Measurements from ENCODE around the gene RAD51B. TPM values are rescaled to one million over a fixed set of nuclear protein-coding genes. Genes with fewer than 3 reads are reported as not detected.
A peak's percentile ranks its signal among the peaks of the same experiment; 100 is the strongest.

RAD51B gene
- total and polyA plus RNA-seq, 8 donors: 1.8 to 30.7 (median 15.3) TPM

GRCh38 chr14:68688872-68689371, 869.3 kb downstream of the RAD51B start:
- intact Hi-C loops (cut with DNase I; ENCODE audit: low total_unique reads): no loop called here
- TF ChIP-seq POLR2AphosphoS5 (IDR thresholded peaks at IDR 0.05) (no peak), POLR2A (IDR thresholded peaks at IDR 0.05) (no peak), EP300 (IDR thresholded peaks at IDR 0.05) (no peak)
- TF ChIP-seq, protein P1, sequence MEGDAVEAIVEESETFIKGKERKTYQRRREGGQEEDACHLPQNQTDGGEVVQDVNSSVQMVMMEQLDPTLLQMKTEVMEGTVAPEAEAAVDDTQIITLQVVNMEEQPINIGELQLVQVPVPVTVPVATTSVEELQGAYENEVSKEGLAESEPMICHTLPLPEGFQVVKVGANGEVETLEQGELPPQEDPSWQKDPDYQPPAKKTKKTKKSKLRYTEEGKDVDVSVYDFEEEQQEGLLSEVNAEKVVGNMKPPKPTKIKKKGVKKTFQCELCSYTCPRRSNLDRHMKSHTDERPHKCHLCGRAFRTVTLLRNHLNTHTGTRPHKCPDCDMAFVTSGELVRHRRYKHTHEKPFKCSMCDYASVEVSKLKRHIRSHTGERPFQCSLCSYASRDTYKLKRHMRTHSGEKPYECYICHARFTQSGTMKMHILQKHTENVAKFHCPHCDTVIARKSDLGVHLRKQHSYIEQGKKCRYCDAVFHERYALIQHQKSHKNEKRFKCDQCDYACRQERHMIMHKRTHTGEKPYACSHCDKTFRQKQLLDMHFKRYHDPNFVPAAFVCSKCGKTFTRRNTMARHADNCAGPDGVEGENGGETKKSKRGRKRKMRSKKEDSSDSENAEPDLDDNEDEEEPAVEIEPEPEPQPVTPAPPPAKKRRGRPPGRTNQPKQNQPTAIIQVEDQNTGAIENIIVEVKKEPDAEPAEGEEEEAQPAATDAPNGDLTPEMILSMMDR (IDR thresholded peaks at IDR 0.05): no peak
- WGBS, 5 donors: 43 to 60% (median 51%) methylated on average over 9 of the region's 9 CpGs
- peak in 1 of 2 donors; percentile 87 for DNase-seq
- no peaks in the 10 kb centered on the region for H3K9me3 ChIP-seq
- H3K36me3 ChIP-seq: no peaks in the 10 kb centered on the region
- peaks cover 6 to 43% (median 28%) of the 10 kb centered on the region in 4 donors for H3K4me1 ChIP-seq
- H3K27me3 ChIP-seq: no peaks in the 10 kb centered on the region
- peak overlapping the region in 1 of 5 donors; percentile 24 for H3K27ac ChIP-seq
- H3K4me3 ChIP-seq: no peak overlapping the region

- WGBS, 5 donors: 74 to 80% (median 78%) methylated on average over 5 of the region's 5 CpGs
- no peak overlapping the region for H3K4me3 ChIP-seq
- H3K4me1 ChIP-seq: peaks cover 4 to 37% (median 23%) of the 10 kb centered on the region in 4 donors
- H3K27ac ChIP-seq: no peak overlapping the region
- H3K36me3 ChIP-seq: no peaks in the 10 kb centered on the region
- TF ChIP-seq POLR2A (IDR thresholded peaks at IDR 0.05) (no peak), POLR2AphosphoS5 (IDR thresholded peaks at IDR 0.05) (no peak), EP300 (IDR thresholded peaks at IDR 0.05) (no peak)
- TF ChIP-seq, protein P1 (IDR thresholded peaks at IDR 0.05): no peak
- H3K9me3 ChIP-seq: no peaks in the 10 kb centered on the region
- H3K27me3 ChIP-seq: no peaks in the 10 kb centered on the region
- no peak for DNase-seq
- intact Hi-C loops (cut with DNase I; ENCODE audit: low total_unique reads): no loop called here
Measured at GRCh38 chr14:68689511-68689910, 869.9 kb downstream of the RAD51B start.

GRCh38 chr14:68690089-68690958, 870.7 kb downstream of the RAD51B start:
- no peak overlapping the region for H3K27ac ChIP-seq
- H3K36me3 ChIP-seq: no peaks in the 10 kb centered on the region
- TF ChIP-seq POLR2A (IDR thresholded peaks at IDR 0.05) (no peak), POLR2AphosphoS5 (IDR thresholded peaks at IDR 0.05) (no peak), EP300 (IDR thresholded peaks at IDR 0.05) (no peak)
- TF ChIP-seq, protein P1 (IDR thresholded peaks at IDR 0.05): no peak
- DNase-seq: no peak
- intact Hi-C loops (cut with DNase I; ENCODE audit: low total_unique reads): no loop called here
- peaks cover 4 to 36% (median 16%) of the 10 kb centered on the region in 4 donors for H3K4me1 ChIP-seq
- H3K9me3 ChIP-seq: no peaks in the 10 kb centered on the region
- no peaks in the 10 kb centered on the region for H3K27me3 ChIP-seq
- WGBS, 5 donors: 87 to 96% (median 93%) methylated on average over 9 to 13 of the region's 13 CpGs
- no peak overlapping the region for H3K4me3 ChIP-seq

DNA sequence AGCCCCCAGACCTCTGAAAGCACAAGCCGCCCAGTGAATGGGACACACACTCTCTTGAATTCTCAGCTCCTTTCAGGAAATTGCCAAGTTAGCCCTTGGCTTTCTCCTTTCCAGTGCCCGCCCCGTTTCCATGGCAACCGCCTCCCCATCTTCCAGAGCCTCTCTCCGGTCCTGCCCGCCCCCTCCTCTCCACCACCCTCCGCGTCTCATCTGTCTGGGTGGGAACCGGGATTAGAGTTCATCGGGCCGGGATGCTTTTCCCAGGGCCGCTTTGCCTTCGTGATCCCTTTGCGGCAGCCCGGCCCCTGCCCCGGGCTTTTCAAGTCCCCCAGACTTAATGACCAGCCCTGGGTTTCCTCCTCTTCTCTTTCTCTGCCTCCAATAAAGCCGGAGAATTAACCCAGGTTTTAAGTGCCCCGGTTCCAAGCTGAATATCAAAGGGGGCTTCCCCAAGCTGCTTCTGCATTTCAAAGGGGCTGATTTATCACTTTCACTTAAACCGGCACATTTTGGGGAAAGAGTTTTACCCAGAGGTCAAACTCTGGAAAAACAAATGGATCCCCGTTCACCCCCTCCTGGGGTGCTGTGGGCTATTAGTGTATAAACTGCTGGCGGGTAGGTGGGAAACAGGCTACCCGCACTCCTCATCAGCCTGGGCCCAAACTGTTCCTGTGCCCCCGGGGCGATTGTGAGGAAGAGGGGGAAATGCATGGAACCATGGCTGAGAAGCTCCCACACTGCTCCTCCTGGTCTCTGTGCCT, 871.6 kb downstream of the RAD51B start:
- no peaks in the 10 kb centered on the region for H3K9me3 ChIP-seq
- intact Hi-C loops (cut with DNase I; ENCODE audit: low total_unique reads): no loop called here
- WGBS, 5 donors: 90 to 94% (median 92%) methylated on average over 24 of the region's 24 CpGs
- no peak overlapping the region for H3K27ac ChIP-seq
- TF ChIP-seq EP300 (IDR thresholded peaks at IDR 0.05): no peak
- no peak for TF ChIP-seq POLR2AphosphoS5 (IDR thresholded peaks at IDR 0.05)
- TF ChIP-seq POLR2A (IDR thresholded peaks at IDR 0.05): no peak
- TF ChIP-seq, protein P1 (IDR thresholded peaks at IDR 0.05): no peak
- no peak overlapping the region for H3K4me3 ChIP-seq
- H3K4me1 ChIP-seq: peaks cover 4 to 28% (median 16%) of the 10 kb centered on the region in 4 donors
- no peaks in the 10 kb centered on the region for H3K27me3 ChIP-seq
- no peaks in the 10 kb centered on the region for H3K36me3 ChIP-seq
- DNase-seq: peak in 1 of 2 donors; percentile 48
